ENCODE measurements around the gene RGS6.

RGS6 gene

DNA sequence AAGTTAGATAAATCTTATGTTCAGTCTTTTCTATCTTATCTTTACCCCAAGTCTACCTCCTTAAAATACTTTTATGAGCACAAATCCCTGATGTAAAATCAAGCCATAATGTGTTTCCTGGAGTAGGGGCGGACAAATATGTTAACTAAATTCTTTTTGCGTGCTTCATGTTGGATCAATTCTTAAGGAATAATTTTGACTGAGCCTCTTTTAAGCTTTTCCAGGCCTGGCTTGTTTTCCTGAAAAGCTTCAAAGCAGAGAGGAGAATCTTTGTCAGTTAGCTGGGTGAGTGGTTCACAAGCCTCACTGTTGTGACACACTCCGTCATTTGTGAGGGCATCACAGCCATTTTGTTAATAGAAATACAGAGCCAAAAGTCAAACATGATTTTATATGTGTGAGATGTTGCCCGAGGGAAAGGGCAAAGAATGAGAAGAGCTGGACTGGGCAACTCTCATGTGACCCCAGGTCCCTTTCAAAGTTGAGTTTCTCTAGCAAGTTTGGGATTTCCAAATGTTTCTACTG lies 468.9 kb downstream of the RGS6 start:
- no peak for DNase-seq

DNA sequence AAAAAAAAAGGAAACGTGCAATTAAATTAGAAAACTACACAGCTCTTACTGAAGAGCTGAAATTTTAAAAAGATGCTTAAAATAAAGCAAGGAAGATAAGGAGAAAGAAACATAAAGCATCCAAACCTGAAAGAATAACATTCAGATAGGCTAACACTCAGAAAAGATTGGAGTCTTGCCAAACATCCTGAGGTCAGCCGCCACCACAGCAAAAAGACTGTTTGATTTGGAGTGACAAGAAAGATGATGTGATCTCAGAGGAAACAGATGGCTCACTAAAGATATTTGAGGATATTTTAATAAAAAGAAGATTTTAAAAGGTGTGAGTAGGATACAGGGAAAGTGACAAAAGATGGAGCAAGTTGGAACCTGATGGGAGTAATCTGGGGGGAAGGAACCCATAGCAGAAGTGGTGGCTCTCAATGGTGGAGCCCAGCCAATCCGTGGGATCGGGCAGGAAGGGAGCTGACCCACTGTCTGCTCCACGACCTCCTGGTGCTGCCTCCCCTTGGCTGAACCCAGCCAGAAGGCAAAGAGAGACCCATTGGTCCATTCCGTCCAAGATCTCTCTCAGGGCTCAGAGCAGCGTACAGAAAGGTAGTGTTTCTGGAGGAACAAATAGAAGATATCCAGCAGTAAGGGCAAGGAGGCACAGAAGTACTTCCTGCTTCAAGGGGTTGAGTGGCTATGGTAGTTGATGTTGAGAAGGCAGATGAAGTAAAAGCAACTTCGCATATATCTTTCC lies 469.6 kb downstream of the RGS6 start:
- no peak for DNase-seq

DNA sequence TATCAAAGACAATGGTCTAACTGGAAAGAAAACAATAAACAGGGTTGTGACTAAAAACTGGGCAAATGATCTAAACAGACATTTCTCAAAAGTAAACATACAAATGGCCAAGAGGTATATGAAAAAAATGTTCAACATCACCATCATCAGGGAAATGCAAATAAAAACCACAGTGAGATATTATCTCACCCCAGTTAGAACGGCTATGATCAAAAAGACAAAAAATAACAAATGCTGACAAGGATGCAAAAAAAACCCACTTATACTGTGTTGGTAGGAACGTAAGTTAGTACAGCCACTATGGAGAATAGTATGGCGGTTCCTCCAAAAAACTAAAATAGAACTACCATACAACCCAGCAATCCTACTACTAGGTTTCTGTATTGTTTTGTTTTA lies 470.1 kb downstream of the RGS6 start:
- DNase-seq, result no peak

DNA sequence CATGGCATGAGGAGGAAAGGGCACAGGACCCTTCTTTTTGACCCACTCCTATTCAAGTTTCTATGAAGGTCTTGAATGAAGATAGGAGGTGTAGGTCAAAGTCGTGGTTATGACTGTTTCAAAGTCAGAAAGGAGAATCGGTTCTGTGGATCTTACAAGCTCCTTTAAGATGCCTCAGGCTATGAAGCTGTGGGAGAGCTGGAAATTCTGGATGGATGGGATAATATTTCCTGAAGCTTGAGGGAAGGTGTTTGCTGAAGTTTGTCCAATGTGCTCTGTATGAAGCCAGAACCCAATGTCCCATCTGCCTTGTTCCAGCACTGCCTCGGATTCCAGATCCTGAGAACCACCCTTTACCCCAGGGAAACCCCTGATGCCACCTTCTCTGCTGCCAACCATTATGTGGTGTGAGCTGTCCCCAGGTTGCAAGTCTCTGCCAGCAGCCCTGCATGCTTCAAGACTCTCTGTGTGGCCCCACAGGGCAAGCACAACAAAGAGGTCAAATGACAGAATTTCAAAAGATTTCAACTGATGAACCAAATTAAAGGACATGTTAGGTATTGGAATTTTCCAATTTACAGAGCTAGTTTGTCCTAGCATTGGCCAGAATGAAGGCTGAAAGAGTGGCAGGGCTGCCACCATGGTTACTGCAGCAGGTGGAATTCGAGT lies 472.0 kb downstream of the RGS6 start:
- no peak for DNase-seq

DNA sequence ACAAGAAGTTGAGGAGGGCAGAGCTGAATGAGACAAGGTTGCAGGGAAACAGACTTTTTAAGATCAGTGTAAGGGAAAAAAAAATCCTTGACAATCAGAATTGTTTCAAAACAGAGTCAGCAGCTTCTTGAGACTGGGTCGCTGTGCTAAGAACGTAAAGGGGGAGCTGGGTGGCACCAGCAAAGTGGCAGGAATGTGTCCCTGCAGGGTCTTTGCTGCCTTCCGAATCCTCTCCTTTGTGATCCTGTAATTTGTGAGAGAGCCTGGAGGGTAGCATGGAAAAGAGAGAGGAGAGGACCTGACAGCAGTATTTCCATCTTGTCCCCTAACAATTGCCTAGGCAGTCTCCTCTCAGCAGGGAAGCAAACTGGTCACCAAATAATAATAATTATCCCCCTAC lies 472.8 kb downstream of the RGS6 start:
- DNase-seq, result no peak

DNA sequence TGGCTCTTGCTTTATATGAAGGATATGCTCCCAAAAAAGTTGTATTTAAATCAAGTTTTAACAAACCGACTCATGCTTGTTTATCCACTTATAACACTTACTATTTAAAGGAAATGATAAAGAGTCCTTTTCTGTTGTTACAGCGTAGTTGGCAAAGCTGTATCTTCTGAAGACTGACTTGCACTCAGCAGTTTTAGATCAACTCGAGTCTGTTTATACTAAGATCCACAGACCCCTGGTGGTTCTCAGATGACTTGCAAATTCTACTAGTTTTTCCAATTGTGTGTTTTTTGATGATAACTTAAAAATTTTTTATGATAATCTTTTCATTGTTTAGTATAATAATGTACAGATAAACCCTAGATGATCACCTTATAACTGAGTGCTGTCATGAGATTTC lies 475.8 kb downstream of the RGS6 start:
- DNase-seq, result no peak

DNA sequence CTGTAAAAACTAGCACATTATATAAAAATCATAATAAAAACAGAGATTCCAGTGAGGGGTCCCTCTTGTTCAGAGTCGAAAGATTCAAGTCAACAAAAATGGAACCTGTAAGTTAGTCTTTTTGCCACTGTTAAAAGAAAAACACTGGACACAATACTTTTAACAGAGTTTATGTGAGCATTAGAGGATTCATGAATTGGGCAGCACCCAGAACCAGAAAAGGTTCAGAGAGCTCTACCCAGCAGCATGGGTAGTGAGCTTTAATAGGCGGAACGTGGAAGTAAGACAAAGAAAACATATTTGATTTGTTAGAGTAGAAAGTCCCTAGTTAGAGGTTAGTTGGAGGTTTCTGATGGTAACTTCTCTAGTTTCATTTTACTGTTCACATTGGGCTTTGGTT lies 476.8 kb downstream of the RGS6 start:
- DNase-seq, result no peak

DNA sequence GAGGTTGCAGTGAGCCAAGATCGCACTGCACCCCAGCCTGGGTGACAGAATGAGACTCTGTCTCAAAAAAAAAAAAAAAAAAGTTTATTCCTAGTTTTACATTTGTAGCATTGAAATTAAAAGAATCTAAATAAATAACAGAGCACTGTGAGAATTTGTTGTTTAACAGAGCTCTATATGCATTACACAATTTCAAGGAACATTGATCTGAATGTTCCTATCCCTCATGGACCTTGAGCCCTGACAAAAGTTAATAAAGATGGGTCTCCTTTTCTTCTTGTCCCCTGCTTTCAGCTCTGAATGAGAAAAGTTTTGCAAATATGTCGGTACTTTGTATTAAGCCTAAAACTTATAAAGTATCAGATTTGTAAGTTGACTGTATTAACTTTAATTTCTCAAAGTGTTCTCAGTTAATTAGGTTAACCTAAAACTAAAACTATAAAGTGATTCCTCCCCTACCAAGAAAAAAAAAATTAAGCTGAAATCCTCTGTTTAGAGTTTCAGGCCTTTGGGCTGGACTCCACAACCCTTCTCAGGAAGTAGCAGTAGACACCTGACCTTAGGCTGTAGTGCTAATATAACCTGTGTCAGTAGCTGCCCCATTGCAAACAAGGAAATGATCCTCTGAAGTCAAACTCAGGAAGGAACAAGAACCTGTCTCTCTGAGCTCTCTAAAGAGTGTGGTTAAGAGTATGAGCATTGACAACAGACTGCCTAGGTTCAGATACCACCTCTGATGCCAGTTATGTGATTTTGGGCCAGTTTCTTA lies 484.0 kb downstream of the RGS6 start:
- DNase-seq, result no peak

DNA sequence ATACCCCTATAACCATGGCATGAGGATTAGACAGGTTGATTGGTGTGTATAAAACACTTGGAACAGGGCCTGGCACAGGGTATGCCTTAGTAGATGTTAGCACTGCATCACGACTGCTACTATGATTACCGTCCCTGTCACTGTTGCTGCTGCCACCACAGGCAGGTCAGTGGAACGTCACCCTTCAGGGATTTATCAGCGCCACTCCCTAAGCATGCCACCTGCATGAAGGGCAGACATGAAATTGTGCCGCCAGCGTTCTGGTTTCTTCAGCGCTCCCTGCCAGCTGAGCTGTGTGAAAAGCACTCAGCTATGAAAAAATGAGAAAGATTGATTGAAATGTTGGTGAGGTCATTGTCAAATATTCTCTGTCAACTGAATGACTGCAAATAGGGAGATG lies 484.7 kb downstream of the RGS6 start:
- no peak for DNase-seq

DNA sequence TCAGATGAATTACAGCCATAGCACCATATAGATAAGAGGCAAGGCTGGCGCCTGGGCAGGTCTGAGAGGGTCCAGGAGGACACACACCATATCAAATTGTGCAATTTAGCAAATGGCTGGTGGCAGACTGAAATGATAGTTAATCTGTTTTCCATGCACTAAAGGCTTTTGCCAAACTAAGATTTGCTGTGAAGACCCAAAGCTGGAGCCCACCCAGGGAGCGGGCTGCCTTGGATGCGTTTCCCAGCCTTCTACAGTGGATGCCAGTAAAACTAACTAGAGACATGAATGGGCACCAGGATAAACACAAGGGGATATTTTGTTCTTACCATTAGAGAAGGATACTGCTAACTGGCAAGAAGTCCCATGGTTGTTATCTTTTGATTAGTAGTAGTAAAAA lies 486.6 kb downstream of the RGS6 start:
- DNase-seq, result no peak

DNA sequence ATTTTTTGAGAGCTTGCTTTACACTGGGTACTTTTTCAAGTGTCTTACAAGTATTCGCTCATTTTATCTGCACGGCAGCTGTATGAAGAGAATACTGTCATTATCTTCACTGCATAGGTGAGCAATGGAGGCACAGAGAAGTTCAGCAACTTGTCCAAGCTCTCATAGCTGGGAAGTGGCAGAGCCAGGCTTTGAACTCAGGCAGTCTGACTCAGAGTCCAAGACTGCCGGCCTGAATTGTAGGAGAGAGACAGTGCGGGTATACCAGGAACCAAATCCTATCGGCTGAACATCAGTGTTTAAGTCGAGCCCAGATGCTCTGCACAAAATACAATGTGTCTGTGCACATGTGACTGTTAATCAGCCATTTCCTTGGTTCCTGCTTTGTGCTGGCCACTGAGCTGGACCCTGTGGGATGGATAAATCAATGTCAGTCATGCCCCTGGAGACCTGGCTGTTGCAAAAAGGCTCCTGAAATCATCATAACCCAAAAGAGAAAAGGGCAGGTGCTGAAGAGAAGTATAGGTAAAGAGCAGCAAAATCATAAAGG lies 487.1 kb downstream of the RGS6 start:
- DNase-seq, result no peak

DNA sequence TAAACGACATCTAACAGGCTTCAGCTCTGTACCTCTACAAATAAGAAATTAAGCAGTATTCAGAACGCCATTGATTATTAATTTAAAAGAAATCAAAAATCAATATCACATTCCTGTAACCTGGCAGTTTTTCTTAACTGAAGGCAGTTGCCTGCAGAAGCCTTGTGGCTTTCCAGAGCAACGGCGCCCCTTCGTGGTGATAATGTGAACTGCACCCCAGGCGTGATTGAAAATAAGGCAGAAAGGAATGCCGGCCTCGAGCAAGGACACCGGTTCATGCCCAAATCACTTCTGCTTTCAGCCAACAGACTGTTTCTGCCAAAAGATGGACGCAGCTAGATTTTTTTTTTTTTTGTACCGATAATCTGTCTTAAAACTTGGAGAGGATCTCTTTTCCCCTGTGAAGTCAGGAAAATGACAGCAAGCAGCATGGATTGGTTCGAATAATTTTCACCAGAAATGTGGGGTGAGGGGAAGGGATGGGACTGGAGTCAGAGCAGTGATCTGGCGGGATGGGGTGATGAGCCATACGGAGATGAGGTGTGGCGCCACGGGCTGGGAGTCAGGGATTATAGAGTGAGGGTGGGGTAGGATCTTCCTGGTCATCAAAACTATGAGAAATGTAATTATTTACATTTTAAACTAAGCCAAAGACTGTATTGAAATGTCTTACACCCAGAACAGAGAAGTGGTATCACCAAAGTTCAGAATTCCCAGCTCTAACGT lies 488.7 kb downstream of the RGS6 start:
- peak in 45 of 51 donors; percentile 3 to 87 (median 47) for DNase-seq

DNA sequence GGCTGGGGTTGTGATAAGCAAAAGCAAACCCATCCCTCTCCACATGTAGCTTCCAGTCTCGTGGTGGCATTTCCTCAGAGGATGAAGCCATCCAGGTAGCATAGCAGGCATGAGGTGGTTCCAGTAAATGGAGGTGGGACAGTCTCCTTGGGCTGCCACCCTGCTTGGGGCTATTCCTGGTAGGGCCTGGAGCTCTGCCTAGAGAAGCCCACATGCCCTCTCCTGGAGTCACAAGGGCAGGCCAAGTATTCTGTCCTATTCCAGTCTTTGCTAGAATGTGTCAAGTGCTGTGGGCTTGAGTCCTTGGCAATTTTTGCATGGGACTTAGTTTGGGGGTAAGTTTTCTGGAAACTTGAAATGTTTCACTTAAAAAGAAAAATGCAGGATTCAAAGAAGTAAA lies 491.7 kb downstream of the RGS6 start:
- DNase-seq, result no peak

DNA sequence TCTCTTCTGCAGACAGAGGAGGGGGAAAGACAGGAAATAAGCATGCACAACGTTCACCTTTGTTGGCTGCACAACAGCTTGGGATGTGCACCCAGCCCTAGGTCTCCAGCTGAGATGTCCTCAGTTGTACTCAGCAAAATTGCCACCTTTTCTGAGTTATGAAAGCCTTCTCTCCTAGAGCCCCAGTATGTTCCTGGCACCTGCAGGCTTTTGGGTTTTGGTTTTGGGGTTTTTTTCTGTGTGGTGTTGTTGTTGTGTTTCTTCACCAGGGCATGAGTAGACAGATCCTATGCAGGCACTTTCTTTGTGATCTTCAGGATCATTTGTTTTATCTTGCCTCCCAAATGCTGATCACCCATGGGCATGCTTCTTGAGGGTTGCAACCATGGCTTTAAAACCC lies 498.2 kb downstream of the RGS6 start:
- DNase-seq, result no peak

DNA sequence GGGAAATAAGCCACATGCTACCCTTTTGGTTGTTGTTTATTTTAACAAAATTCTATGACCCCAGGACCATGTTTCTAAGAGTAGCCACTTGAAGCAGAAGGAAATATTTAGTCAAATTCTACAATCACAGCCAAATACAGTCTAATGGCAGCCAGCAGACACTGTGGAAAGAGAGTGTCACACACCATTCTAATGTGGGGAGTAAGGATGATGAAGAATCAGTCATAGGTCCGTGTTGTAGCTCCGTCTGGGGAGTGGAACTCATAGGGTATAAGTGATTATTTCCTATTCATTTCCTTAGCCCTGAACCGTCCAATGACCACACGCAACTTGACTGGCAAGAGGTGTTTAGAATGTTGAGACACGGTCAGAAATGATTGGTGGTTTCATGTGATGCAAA lies 500.5 kb downstream of the RGS6 start:
- no peak for DNase-seq

DNA sequence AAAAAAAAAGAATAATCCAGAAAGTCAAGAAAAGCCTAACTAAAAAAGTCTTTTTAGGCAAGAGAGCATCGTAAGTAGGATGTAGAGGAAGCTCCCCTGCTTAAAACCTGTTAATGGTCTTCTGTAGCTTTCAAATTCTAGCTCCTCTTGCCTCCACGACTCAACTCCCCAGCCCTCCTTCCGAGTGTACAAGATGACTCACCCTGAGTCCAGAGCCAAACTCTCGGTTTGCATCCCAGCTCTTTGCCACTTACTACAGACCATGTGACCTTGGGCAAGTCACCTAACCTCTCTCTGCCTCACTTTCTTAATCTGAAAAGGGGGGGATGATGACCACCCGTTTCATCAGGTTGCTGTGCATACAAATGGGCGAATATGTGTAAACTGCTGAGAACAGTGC lies 501.3 kb downstream of the RGS6 start:
- DNase-seq, result no peak

DNA sequence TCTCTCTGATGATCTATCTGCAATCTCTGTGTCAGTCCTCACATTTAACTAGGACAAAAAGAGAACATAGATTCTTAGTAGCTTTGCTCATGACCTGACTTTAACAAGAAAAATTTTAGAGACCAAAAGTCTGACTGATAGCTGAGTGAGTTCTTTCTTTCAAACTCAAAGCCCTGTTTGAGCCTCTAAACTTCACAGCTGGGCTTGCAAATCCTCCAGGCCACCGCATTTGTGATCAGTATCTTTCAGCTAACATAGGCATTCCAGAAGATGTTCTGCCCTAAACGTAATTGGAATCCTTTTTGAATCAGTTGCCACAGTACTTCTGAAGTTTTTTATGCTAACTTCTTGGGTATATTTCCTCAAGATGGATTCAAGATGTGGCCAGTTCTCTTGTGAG lies 502.6 kb downstream of the RGS6 start:
- no peak for DNase-seq

DNA sequence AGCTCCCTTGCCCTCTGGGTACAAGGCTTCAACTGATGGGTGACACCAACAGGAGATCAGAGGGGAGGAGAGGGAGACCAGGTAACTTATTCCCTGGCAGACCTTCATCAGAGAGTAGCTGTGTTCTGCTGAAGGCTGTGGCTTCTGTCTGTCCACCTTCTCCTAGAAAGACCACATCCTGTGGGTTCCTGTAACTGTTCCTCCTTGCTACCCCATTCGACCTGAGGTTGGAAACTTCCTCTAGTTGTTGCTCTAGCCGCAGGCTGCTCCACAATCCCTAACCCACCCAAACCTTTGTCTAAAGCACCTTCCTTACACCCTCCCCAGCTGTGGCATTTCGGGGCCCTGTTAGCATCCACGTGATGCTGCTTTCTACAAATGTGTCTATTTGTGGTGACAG lies 507.5 kb downstream of the RGS6 start:
- DNase-seq, result no peak

DNA sequence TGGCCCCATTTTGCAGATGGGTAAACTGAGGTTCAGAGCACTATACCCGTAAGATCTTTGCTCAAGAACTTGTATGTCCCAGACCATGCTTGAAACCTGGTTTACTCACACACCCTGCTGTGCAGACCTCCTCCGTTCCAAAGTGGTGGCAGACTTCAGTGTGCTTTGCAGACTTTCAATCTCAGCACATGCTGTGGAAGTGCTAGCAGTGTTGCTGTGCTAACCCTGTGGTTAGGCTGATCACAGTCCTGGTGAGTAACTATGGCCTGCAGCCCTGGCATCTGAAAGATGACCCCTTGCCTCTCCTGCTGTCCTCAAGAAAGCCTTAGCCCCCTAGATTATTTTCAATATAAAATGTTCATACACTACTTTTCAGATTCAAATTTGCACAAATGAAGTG lies 511.0 kb downstream of the RGS6 start:
- no peak for DNase-seq

DNA sequence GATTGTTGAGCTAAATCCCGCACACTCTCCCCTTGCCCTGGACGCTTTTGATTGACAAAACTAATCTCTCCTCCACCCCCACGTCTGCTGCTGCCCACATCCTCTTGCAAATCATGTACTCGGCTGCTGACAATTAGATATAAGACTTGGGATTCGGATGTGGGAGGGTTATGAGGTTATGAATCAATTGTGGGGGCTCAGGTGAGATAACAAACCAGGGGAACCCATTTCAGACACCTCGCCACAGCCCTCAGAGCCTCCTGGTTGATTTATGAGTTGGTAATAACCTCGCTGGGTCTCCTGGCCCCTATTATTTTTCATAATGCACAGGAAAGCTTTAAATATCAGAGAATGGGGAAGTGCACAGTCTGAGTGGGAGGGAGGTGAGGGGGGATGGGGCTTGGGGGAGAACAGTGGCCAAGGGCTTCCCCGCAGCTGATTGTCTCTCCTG lies 511.8 kb downstream of the RGS6 start:
- no peak for DNase-seq

DNA sequence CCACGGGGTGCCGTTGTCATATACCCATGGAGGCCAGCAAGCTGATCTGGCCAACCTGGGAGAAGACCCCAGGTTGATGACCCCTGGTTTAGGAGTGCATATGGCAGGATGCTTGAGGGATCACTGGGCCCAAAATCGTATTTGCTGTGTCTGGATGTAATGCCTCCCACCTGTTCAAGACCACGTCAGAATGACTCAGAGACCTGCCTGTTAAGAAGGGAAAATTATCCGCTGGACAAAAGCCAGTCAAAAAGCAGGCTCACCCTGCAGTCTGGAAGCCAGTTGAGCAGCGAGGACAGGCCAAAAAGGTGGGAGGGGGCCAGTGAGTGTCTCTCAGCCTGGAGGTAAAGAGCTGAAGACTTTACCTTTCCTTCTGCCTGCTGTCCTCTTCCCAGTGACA lies 512.5 kb downstream of the RGS6 start:
- DNase-seq, result no peak
